ENCODE data around the gene CENPN. TPM values are rescaled to one million over a fixed set of nuclear protein-coding genes. Genes with fewer than 3 reads are reported as not detected.

CENPN gene
- total and polyA plus RNA-seq, 10 of the 15 experiments (the other 5 are each of a cell fraction or from before 2014, with no cell fraction given), result 39.8 to 143 (median 66.8) TPM

- Histone ChIP-seq H3K36me3 (ENCODE audit: control insufficient read depth in 2 of 2, insufficient read depth in 2 of 2, low read length in 1 of 2) (no peaks in the 10 kb centered on the region; a peak in 1 of 4 replicates), H3K9me3 (replicated peaks; ENCODE audit: control insufficient read depth, insufficient read depth, low read length) (no peaks in the 10 kb centered on the region), H3K4me1 (ENCODE audit: control insufficient read depth, insufficient read depth, low read length) (no peaks in the 10 kb centered on the region), H3K27me3 (replicated peaks in 1 of 2; ENCODE audit: control insufficient read depth in 2 of 2, insufficient read depth in 2 of 2, low read length in 1 of 2) (no peaks in the 10 kb centered on the region), H2AFZ (ENCODE audit: control insufficient read depth, low read depth, low read length) (no peak overlapping the region), H3K9ac (ENCODE audit: control insufficient read depth, insufficient read depth, low read length) (no peak overlapping the region), H4K20me1 (ENCODE audit: control insufficient read depth, insufficient read depth) (no peaks in the 10 kb centered on the region; the same call in 1 of the 2 replicates), H3K27ac (ENCODE audit: control insufficient read depth, insufficient read depth) (no peak overlapping the region), H3K4me2 (ENCODE audit: control insufficient read depth, insufficient read depth) (no peak overlapping the region), H3K4me3 (no peak overlapping the region), H3K79me2 (ENCODE audit: control insufficient read depth, insufficient read depth, low read length) (no peaks in the 10 kb centered on the region)
- ATAC-seq (no peak), FAIRE-seq (no peak), DNase-seq (ENCODE audit: low read depth, low spot score) (no peak)
- in situ Hi-C loops (cut with MboI), result no loop called here
- ChIA-PET RAD21 (ENCODE audit: unreplicated experiment) (no interaction called here), POLR2A (no interaction called here), SMC1A (ENCODE audit: uncharacterized antibody, unreplicated experiment) (no interaction called here), CTCF (interaction anchor here (2.1 kb wide), 1 partner anchor 15 kb away, joined by 4 read pairs; no protein-coding TSS in a partner anchor)
- no TSS peak for BruUV-seq (replicated peaks)
- intact Hi-C loops (cut with micrococcal nuclease; ENCODE audit: unreplicated experiment), result no loop called here
- WGBS (ENCODE audit: insufficient coverage, insufficient replicate concordance, low lambda C conversion rate, missing lambda C conversion rate), result 80% methylated on average over 4 of the region's 4 CpGs
- no peak for TF ChIP-seq CTCF (IDR thresholded peaks at IDR 0.05 in 2 of 3, conservative IDR thresholded peaks at IDR 0.05 in 1 of 3; ENCODE audit: control insufficient read depth in 2 of 3, extremely low read depth in 1 of 3, insufficient read depth in 1 of 3, low read depth in 3 of 3, low read length in 3 of 3)
- TF ChIP-seq PAX5 (IDR thresholded peaks at IDR 0.05; ENCODE audit: borderline replicate concordance, low read depth, low read length), result no peak
- no peak for TF ChIP-seq SREBF1 (IDR thresholded peaks at IDR 0.05; ENCODE audit: low read length)
- no peak for TF ChIP-seq HSF1 (IDR thresholded peaks at IDR 0.05; ENCODE audit: low read depth, low read length)
Measured at GRCh38 chr16:80966617-80967016, 40.4 kb upstream of the CENPN start.

Data from GM12878 (cell line).